ENCODE measurements around the gene ALDH3B1. TPM values are rescaled to one million over a fixed set of nuclear protein-coding genes. Genes with fewer than 3 reads are reported as not detected.

Gene ALDH3B1
- total RNA-seq, 1 donor from 2014 or later = 1.7 TPM

- TF ChIP-seq, protein P1, sequence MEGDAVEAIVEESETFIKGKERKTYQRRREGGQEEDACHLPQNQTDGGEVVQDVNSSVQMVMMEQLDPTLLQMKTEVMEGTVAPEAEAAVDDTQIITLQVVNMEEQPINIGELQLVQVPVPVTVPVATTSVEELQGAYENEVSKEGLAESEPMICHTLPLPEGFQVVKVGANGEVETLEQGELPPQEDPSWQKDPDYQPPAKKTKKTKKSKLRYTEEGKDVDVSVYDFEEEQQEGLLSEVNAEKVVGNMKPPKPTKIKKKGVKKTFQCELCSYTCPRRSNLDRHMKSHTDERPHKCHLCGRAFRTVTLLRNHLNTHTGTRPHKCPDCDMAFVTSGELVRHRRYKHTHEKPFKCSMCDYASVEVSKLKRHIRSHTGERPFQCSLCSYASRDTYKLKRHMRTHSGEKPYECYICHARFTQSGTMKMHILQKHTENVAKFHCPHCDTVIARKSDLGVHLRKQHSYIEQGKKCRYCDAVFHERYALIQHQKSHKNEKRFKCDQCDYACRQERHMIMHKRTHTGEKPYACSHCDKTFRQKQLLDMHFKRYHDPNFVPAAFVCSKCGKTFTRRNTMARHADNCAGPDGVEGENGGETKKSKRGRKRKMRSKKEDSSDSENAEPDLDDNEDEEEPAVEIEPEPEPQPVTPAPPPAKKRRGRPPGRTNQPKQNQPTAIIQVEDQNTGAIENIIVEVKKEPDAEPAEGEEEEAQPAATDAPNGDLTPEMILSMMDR (conservative IDR thresholded peaks at IDR 0.05) = no peak
- no peaks in the 10 kb centered on the region for H3K27me3 Mint-ChIP-seq
- H3K36me3 Mint-ChIP-seq = peaks cover 14% of the 10 kb centered on the region
- peaks cover 14% of the 10 kb centered on the region for H3K4me1 Mint-ChIP-seq (ENCODE audit: unreplicated experiment)
- DNase-seq (ENCODE audit: extremely low spot score, unreplicated experiment) = no peak
- no peak overlapping the region for H3K4me3 Mint-ChIP-seq
- no peak overlapping the region for H3K27ac Mint-ChIP-seq
- peaks cover 5% of the 10 kb centered on the region for H3K9me3 Mint-ChIP-seq
Measured at GRCh38 chr11:68022531-68022930, 12.4 kb downstream of the ALDH3B1 start.

DNA sequence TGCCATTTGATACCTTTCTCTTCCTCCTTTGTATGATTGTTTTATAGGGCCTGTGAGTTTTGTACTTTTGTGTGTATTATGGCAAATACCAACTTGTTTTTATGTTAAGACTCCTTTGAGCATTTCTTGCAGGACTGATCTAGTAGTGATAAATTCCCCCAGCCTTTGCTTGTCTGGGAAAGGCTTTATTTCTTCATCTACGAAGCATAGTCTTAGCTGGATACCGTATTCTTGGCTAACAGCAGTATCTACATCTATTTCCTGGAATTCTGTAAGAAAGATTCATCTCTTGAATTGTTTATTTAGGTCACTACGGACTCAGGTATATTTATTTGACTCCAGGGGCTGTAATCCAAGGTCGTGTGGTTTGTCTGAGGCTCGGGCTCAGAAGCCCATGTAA lies 14.4 kb downstream of the ALDH3B1 start:
- H3K4me1 Mint-ChIP-seq (ENCODE audit: unreplicated experiment) = peaks cover 16% of the 10 kb centered on the region
- DNase-seq (ENCODE audit: extremely low spot score, unreplicated experiment) = no peak
- no peaks in the 10 kb centered on the region for H3K27me3 Mint-ChIP-seq
- H3K27ac Mint-ChIP-seq = no peak overlapping the region
- H3K9me3 Mint-ChIP-seq = peaks cover 5% of the 10 kb centered on the region
- no peak overlapping the region for H3K4me3 Mint-ChIP-seq
- TF ChIP-seq, protein P1 (conservative IDR thresholded peaks at IDR 0.05) = no peak
- H3K36me3 Mint-ChIP-seq = peaks cover 14% of the 10 kb centered on the region

- Mint-ChIP-seq H3K27me3 (no peaks in the 10 kb centered on the region), H3K36me3 (peaks cover 14% of the 10 kb centered on the region), H3K4me1 (ENCODE audit: unreplicated experiment) (peaks cover 18% of the 10 kb centered on the region), H3K4me3 (no peak overlapping the region), H3K9me3 (peaks cover 5% of the 10 kb centered on the region), H3K27ac (no peak overlapping the region)
- TF ChIP-seq, protein P1 (conservative IDR thresholded peaks at IDR 0.05) = no peak
- DNase-seq (ENCODE audit: extremely low spot score, unreplicated experiment) = no peak
Measured at GRCh38 chr11:68025047-68025446, 14.9 kb downstream of the ALDH3B1 start.

GRCh38 chr11:68026391-68027105 lies 16.4 kb downstream of the ALDH3B1 start:
- Mint-ChIP-seq H3K27me3 (no peaks in the 10 kb centered on the region), H3K9me3 (peaks cover 5% of the 10 kb centered on the region), H3K4me3 (no peak overlapping the region), H3K4me1 (ENCODE audit: unreplicated experiment) (peaks cover 18% of the 10 kb centered on the region), H3K27ac (no peak overlapping the region), H3K36me3 (peaks cover 18% of the 10 kb centered on the region)
- no peak for DNase-seq (ENCODE audit: extremely low spot score, unreplicated experiment)
- TF ChIP-seq, protein P1 (conservative IDR thresholded peaks at IDR 0.05) = no peak

GRCh38 chr11:68027667-68028066 lies 17.5 kb downstream of the ALDH3B1 start:
- no peak for DNase-seq (ENCODE audit: extremely low spot score, unreplicated experiment)
- peaks cover 5% of the 10 kb centered on the region for H3K9me3 Mint-ChIP-seq
- no peak overlapping the region for H3K4me3 Mint-ChIP-seq
- no peaks in the 10 kb centered on the region for H3K27me3 Mint-ChIP-seq
- peaks cover 21% of the 10 kb centered on the region for H3K4me1 Mint-ChIP-seq (ENCODE audit: unreplicated experiment)
- TF ChIP-seq, protein P1 (conservative IDR thresholded peaks at IDR 0.05) = no peak
- no peak overlapping the region for H3K27ac Mint-ChIP-seq
- peaks cover 18% of the 10 kb centered on the region for H3K36me3 Mint-ChIP-seq

Data from type B pancreatic cell (in vitro differentiated cells).